ENCODE data around the gene KMO.

Gene KMO

GRCh38 chr1:241630899-241631298, 98.7 kb downstream of the KMO start:
- Histone ChIP-seq H2AFZ (ENCODE audit: low read length) (no peak overlapping the region), H3K4me2 (ENCODE audit: low read depth, low read length, poor library complexity, severe bottlenecking) (no peak overlapping the region), H3K27me3 (ENCODE audit: insufficient read depth, low read length, poor library complexity, severe bottlenecking) (no peaks in the 10 kb centered on the region), H4K20me1 (ENCODE audit: insufficient read depth, low read length, poor library complexity, severe bottlenecking) (no peaks in the 10 kb centered on the region), H3K4me3 (ENCODE audit: low read length, poor library complexity, severe bottlenecking) (no peak overlapping the region), H3K36me3 (ENCODE audit: insufficient read depth, low read length) (no peaks in the 10 kb centered on the region), H3K79me2 (ENCODE audit: insufficient read depth, low read length) (no peaks in the 10 kb centered on the region), H3K9ac (ENCODE audit: low read depth, low read length, poor library complexity, severe bottlenecking) (no peak overlapping the region), H3F3A (ENCODE audit: low read depth) (no peaks in the 10 kb centered on the region), H3K9me3 (ENCODE audit: insufficient read depth, low read depth, low read length) (no peaks in the 10 kb centered on the region), H3K4me1 (ENCODE audit: insufficient read depth, low read length, poor library complexity, severe bottlenecking) (no peaks in the 10 kb centered on the region), H3K9me2 (replicated peaks; ENCODE audit: low read depth, low read length) (no peaks in the 10 kb centered on the region)
- no peak for TF ChIP-seq CTCF (conservative IDR thresholded peaks at IDR 0.05; ENCODE audit: low read length)
- TF ChIP-seq EZH2phosphoT487 (IDR thresholded peaks at IDR 0.05; ENCODE audit: borderline replicate concordance), result no peak

- no peaks in the 10 kb centered on the region for H4K20me1 ChIP-seq (ENCODE audit: insufficient read depth, low read length, poor library complexity, severe bottlenecking)
- no peaks in the 10 kb centered on the region for H3K79me2 ChIP-seq (ENCODE audit: insufficient read depth, low read length)
- H3K4me2 ChIP-seq (ENCODE audit: low read depth, low read length, poor library complexity, severe bottlenecking), result no peak overlapping the region
- H3F3A ChIP-seq (ENCODE audit: low read depth), result no peaks in the 10 kb centered on the region
- H3K9me2 ChIP-seq (replicated peaks; ENCODE audit: low read depth, low read length), result no peaks in the 10 kb centered on the region
- no peaks in the 10 kb centered on the region for H3K4me1 ChIP-seq (ENCODE audit: insufficient read depth, low read length, poor library complexity, severe bottlenecking)
- no peaks in the 10 kb centered on the region for H3K36me3 ChIP-seq (ENCODE audit: insufficient read depth, low read length)
- H3K27me3 ChIP-seq (ENCODE audit: insufficient read depth, low read length, poor library complexity, severe bottlenecking), result no peaks in the 10 kb centered on the region
- H3K9ac ChIP-seq (ENCODE audit: low read depth, low read length, poor library complexity, severe bottlenecking), result no peak overlapping the region
- H3K9me3 ChIP-seq (ENCODE audit: insufficient read depth, low read depth, low read length), result no peaks in the 10 kb centered on the region
- no peak overlapping the region for H2AFZ ChIP-seq (ENCODE audit: low read length)
- TF ChIP-seq EZH2phosphoT487 (IDR thresholded peaks at IDR 0.05; ENCODE audit: borderline replicate concordance) (no peak), CTCF (conservative IDR thresholded peaks at IDR 0.05; ENCODE audit: low read length) (no peak)
- H3K4me3 ChIP-seq (ENCODE audit: low read length, poor library complexity, severe bottlenecking), result no peak overlapping the region
These were observed 99.5 kb downstream of the KMO start for GRCh38 chr1:241631674-241632073.

GRCh38 chr1:241632987-241633386, 100.8 kb downstream of the KMO start:
- no peak for TF ChIP-seq CTCF (conservative IDR thresholded peaks at IDR 0.05; ENCODE audit: low read length)
- TF ChIP-seq EZH2phosphoT487 (IDR thresholded peaks at IDR 0.05; ENCODE audit: borderline replicate concordance), result no peak
- H3K36me3 ChIP-seq (ENCODE audit: insufficient read depth, low read length), result no peaks in the 10 kb centered on the region
- no peaks in the 10 kb centered on the region for H4K20me1 ChIP-seq (ENCODE audit: insufficient read depth, low read length, poor library complexity, severe bottlenecking)
- no peaks in the 10 kb centered on the region for H3K9me3 ChIP-seq (ENCODE audit: insufficient read depth, low read depth, low read length)
- H3K79me2 ChIP-seq (ENCODE audit: insufficient read depth, low read length), result peaks cover 3% of the 10 kb centered on the region; the same call in 1 of the 2 replicates
- no peak overlapping the region for H3K4me2 ChIP-seq (ENCODE audit: low read depth, low read length, poor library complexity, severe bottlenecking)
- no peak overlapping the region for H3K9ac ChIP-seq (ENCODE audit: low read depth, low read length, poor library complexity, severe bottlenecking)
- H3K4me1 ChIP-seq (ENCODE audit: insufficient read depth, low read length, poor library complexity, severe bottlenecking), result peaks cover 9% of the 10 kb centered on the region
- H2AFZ ChIP-seq (ENCODE audit: low read length), result no peak overlapping the region
- no peak overlapping the region for H3K4me3 ChIP-seq (ENCODE audit: low read length, poor library complexity, severe bottlenecking)
- no peaks in the 10 kb centered on the region for H3F3A ChIP-seq (ENCODE audit: low read depth)
- no peaks in the 10 kb centered on the region for H3K9me2 ChIP-seq (replicated peaks; ENCODE audit: low read depth, low read length)
- H3K27me3 ChIP-seq (ENCODE audit: insufficient read depth, low read length, poor library complexity, severe bottlenecking), result no peaks in the 10 kb centered on the region
